ENCODE data around the gene APOA4. TPM values are rescaled to one million over a fixed set of nuclear protein-coding genes. Genes with fewer than 3 reads are reported as not detected.

Gene APOA4
- total RNA-seq (2022): 1.8 and 3.3 TPM in 2 replicates
- Bru-seq, nascent RNA: not detected
- percentile 35 among the genes with signal in this experiment for BruChase-seq, experiment 1, labeled RNA remaining after a 2-hour chase
- percentile 40 among the genes with signal in this experiment for BruChase-seq, experiment 2, labeled RNA remaining after a 6-hour chase
- long read RNA-seq, transcript APOA4-201 (3 exons, 1,473 nt): major isoform, 5 of 5 reads
- long read RNA-seq, partial matches to known transcripts: 0 of 5 reads
- long read RNA-seq, other reads (novel, unspliced or antisense): 0 of 5 reads

DNA sequence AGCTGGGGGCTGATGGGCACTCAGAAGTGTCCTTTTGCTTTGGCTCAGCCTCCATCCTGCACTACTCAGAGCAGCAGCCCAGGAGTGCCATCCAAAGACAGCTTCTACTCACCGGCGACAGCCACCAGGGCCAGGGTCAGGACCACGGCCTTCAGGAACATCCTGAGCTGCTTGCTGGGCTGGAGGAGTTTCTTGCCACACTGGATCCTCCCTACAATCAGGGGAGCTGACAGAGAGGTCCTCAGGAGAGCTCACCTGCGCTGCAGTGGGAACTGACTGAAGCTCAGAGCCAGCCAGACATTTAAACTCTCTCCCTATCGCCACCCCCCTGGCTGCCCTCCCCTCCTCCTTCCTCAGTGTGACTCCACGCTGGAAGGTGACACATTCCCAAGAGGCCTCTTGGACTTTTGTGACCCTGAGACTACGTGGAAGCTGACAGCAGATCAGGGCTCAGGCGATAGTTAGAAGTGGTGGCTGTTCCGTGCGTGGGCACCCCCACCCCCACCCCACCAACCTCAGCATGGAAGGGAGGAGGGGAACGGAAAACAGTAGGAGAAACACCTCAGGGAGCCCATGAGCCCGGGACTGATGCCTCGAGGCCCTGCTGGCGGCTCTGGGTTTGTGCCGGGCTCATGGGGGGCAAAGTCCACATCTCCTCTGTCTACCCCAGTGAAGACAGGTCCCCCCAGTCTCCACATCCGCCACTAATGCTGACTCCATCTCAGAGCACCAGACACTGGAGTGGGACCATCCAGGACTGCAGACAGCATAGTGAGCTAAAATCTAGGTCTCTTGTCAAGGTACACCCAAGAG is at the start of gene APOA4:
Gene APOA4 (minus strand): TSS at position 274 of the 813 bp plus-strand sequence. CDS start 113 bp downstream, at position 161.
- H3K9me3 Mint-ChIP-seq (ENCODE audit: unreplicated experiment): no peaks in the 10 kb centered on the region
- no peaks in the 10 kb centered on the region for H3K36me3 Mint-ChIP-seq (ENCODE audit: insufficient read depth, unreplicated experiment)
- ChIA-PET POLR2A (interaction anchor here (0.6 to 1.1 kb wide), 2 partner anchors 15 to 283 kb away, joined by 3 to 6 read pairs; no protein-coding TSS in a partner anchor), CTCF (interaction anchor here (0.6 to 1.7 kb wide), 3 partner anchors 12 to 32 kb away, joined by 5 to 8 read pairs (median 6); partner anchors contain the start of gene APOA5)
- no TSS peak for BruUV-seq (replicated peaks)
- no peak for DNase-seq
- H3K4me3 Mint-ChIP-seq (ENCODE audit: unreplicated experiment): no peak within 1 kb of the TSS
- intact Hi-C loops (cut with micrococcal nuclease; ENCODE audit: unreplicated experiment): no loop called here
- TF ChIP-seq, protein P1, sequence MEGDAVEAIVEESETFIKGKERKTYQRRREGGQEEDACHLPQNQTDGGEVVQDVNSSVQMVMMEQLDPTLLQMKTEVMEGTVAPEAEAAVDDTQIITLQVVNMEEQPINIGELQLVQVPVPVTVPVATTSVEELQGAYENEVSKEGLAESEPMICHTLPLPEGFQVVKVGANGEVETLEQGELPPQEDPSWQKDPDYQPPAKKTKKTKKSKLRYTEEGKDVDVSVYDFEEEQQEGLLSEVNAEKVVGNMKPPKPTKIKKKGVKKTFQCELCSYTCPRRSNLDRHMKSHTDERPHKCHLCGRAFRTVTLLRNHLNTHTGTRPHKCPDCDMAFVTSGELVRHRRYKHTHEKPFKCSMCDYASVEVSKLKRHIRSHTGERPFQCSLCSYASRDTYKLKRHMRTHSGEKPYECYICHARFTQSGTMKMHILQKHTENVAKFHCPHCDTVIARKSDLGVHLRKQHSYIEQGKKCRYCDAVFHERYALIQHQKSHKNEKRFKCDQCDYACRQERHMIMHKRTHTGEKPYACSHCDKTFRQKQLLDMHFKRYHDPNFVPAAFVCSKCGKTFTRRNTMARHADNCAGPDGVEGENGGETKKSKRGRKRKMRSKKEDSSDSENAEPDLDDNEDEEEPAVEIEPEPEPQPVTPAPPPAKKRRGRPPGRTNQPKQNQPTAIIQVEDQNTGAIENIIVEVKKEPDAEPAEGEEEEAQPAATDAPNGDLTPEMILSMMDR (IDR thresholded peaks at IDR 0.05; ENCODE audit: insufficient read depth in 1 of 2, low read depth in 1 of 2, low read length in 1 of 2, severe bottlenecking in 1 of 2, unreplicated experiment in 1 of 2): no peak
- peaks cover 43% of the 10 kb centered on the region for H3K4me1 Mint-ChIP-seq (ENCODE audit: low read depth, unreplicated experiment)
- no peaks in the 10 kb centered on the region for H3K27me3 Mint-ChIP-seq (ENCODE audit: insufficient read depth, unreplicated experiment)
- H3K36me3 ChIP-seq (ENCODE audit: control insufficient read depth, insufficient read depth, low read length): no peaks in the 10 kb centered on the region
- no peaks in the 10 kb centered on the region for H3K27me3 ChIP-seq (replicated peaks; ENCODE audit: control insufficient read depth, insufficient read depth, low read length)
- no peak within 1 kb of the TSS for H3K4me3 ChIP-seq (ENCODE audit: low read depth, low read length)
- H3K27ac Mint-ChIP-seq (ENCODE audit: unreplicated experiment): peak within 1 kb of the TSS; percentile 71
- H3K4me1 ChIP-seq: peaks cover 52% of the 10 kb centered on the region
- no peaks in the 10 kb centered on the region for H3K9me3 ChIP-seq

DNA sequence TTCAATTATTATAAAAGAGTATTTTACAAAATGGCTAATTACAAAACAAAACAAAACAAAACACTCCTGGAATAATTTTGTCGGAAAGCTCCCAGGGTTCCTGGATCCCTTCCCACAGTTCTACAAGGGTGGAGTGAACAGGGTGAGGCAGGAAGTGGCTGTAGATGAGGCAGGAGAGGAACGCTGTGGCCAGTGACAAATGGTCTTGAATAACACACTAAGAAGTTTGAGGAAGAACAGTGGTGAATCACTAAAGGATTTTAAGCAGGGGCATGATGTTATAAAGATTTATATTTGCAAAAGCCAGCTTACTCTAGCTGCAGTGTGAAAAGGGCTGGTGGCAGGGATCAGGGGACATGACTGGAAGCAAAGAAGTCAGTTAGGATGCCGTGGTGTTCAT is 48.1 kb upstream of the APOA4 start:
- Mint-ChIP-seq H3K27ac (ENCODE audit: unreplicated experiment) (no peak overlapping the region), H3K27me3 (ENCODE audit: insufficient read depth, unreplicated experiment) (no peaks in the 10 kb centered on the region), H3K9me3 (ENCODE audit: unreplicated experiment) (no peaks in the 10 kb centered on the region), H3K4me1 (ENCODE audit: low read depth, unreplicated experiment) (peaks cover 24% of the 10 kb centered on the region), H3K4me3 (ENCODE audit: unreplicated experiment) (no peak overlapping the region), H3K36me3 (ENCODE audit: insufficient read depth, unreplicated experiment) (peaks cover 67% of the 10 kb centered on the region)
- intact Hi-C loops (cut with micrococcal nuclease; ENCODE audit: unreplicated experiment): loop anchor here (5.0 kb wide), 1 partner anchor 1009 kb away; no protein-coding TSS in a partner anchor
- H3K9me3 ChIP-seq: no peaks in the 10 kb centered on the region
- ChIA-PET POLR2A (no interaction called here), CTCF (no interaction called here)
- no peak overlapping the region for H3K4me3 ChIP-seq (ENCODE audit: low read depth, low read length)
- no peaks in the 10 kb centered on the region for H3K27me3 ChIP-seq (replicated peaks; ENCODE audit: control insufficient read depth, insufficient read depth, low read length)
- H3K36me3 ChIP-seq (ENCODE audit: control insufficient read depth, insufficient read depth, low read length): peaks cover 7% of the 10 kb centered on the region
- peaks cover 30% of the 10 kb centered on the region for H3K4me1 ChIP-seq
- no peak for DNase-seq
- no TSS peak for BruUV-seq (replicated peaks)
- TF ChIP-seq, protein P1 (IDR thresholded peaks at IDR 0.05; ENCODE audit: insufficient read depth in 1 of 2, low read depth in 1 of 2, low read length in 1 of 2, severe bottlenecking in 1 of 2, unreplicated experiment in 1 of 2): no peak

DNA sequence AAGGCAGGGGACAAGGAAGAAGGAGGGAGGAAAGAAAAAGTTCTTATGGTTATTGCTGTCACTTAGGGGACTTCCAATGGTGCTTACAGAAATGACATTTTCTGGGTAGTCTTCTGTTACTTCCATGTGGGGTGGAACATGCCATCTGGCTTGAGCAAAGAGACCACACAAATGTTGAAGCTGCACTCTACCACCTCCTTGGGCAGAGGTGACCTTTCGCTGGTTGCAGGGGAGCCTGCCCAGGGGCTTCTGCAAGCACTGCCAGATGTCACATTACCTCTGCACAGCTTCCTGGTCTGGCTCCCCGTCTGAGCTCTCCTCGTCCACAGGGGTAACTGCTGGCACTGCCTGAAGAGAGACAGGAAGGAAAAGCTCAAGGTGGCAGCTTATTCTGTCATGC is 47.0 kb upstream of the APOA4 start:
- POLR2A ChIA-PET: no interaction called here
- TF ChIP-seq, protein P1 (IDR thresholded peaks at IDR 0.05; ENCODE audit: insufficient read depth in 1 of 2, low read depth in 1 of 2, low read length in 1 of 2, severe bottlenecking in 1 of 2, unreplicated experiment in 1 of 2): no peak
- Mint-ChIP-seq H3K4me1 (ENCODE audit: low read depth, unreplicated experiment) (peaks cover 12% of the 10 kb centered on the region), H3K36me3 (ENCODE audit: insufficient read depth, unreplicated experiment) (peaks cover 75% of the 10 kb centered on the region), H3K27ac (ENCODE audit: unreplicated experiment) (no peak overlapping the region), H3K27me3 (ENCODE audit: insufficient read depth, unreplicated experiment) (no peaks in the 10 kb centered on the region), H3K9me3 (ENCODE audit: unreplicated experiment) (no peaks in the 10 kb centered on the region), H3K4me3 (ENCODE audit: unreplicated experiment) (no peak overlapping the region)
- intact Hi-C loops (cut with micrococcal nuclease; ENCODE audit: unreplicated experiment): loop anchor here (5.0 kb wide), 1 partner anchor 1008 kb away; no protein-coding TSS in a partner anchor
- peaks cover 18% of the 10 kb centered on the region for H3K4me1 ChIP-seq
- H3K4me3 ChIP-seq (ENCODE audit: low read depth, low read length): no peak overlapping the region
- H3K27me3 ChIP-seq (replicated peaks; ENCODE audit: control insufficient read depth, insufficient read depth, low read length): no peaks in the 10 kb centered on the region
- CTCF ChIA-PET: interaction anchor here (0.6 kb wide), 1 partner anchor 196 kb away, joined by 3 read pairs; no protein-coding TSS in a partner anchor
- BruUV-seq (replicated peaks): no TSS peak
- DNase-seq: no peak
- H3K9me3 ChIP-seq: no peaks in the 10 kb centered on the region
- peaks cover 6% of the 10 kb centered on the region for H3K36me3 ChIP-seq (ENCODE audit: control insufficient read depth, insufficient read depth, low read length)

All from Caco-2 (cell line).